HG02885 (cell line): Measurements from ENCODE around the gene ELAVL4.
"Not testable (repeated sequence)": the region's sequence is repeated elsewhere in the genome, so short reads cannot be mapped to it uniquely, and the experiment has no call there.

Experiments
- ATAC-seq: cut with Tn5 transposase; IDR thresholded peaks from one replicate; pipeline ENCODE4 v1.9.1; 2021; ENCODE audit warnings: mild to moderate bottlenecking; ENCODE audit not compliant: unreplicated experiment, poor library complexity

ELAVL4 gene

DNA sequence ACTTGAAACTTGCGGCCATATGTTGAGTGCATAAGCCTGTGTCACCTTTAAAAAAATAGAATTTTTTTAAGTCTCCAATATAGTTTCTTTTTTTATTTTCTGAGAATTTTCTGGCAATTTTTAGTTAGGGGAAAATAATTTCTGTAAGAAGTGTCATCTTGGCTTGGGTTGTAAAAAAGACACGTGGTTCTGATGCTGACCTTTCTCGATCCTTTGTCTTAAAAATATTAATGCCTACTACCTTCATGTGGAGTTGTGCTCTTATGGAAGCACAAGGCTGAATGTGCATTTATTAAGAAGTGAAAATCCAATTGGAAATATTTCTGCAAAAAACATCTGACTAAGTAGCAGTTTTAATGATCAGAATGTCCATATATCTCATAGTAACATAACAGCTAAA, 3.5 kb downstream of the ELAVL4 start:
- ATAC-seq, result no peak

DNA sequence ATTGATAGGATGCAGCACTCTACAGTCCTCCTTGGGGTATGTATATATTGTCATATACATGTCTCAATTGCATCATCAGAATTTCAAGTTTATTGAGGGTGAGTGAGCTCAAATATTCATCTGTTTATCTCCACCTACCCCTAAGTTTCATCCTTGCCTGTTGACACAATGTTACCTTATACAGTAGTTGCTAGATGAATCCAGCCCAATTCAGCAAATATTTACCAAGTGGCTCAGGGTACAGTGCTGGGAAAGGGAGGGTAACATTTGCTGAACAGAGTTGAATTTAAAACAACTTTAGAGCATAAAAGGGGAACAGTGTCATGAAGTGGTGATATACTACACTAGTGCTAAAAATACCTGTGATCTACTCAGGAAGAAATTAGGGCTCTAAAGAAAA, 14.4 kb downstream of the ELAVL4 start:
- ATAC-seq, result no peak

DNA sequence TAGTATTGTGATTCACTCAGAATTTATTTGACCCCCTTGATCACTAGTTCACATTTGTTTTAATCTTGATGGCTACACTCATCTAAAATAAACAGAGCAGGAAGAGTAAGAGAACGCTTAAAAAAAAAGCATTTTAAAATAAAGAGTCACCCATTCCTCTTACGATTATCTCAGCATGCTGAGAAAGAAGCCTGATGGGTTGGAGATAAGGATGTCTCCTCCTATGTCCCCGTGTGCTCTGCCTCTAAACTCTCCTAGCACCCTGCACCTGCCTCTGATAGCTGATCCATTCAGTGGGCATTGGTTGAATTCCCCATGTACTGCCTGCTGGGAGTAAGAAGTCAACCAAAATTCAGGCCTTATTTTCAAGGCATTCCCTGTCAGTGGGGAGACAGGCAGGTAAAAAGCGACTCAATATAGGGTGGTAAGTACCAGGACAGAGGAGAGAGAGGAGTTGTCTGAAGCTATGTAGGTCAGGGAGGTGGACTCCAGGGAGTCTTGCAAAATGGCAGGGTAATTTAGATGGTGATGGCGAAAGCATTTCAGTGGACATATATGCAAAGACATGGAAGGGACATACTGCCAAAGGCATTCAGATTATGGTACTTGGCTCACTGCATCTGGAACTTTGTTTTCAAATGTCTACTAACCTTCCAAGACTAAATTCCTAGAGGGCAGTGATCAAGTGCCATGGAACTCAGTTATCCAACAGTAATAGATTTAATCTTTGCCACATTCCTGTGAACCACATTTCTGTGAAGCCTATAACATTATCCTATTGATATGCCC, 18.4 kb downstream of the ELAVL4 start:
- ATAC-seq, result no peak

DNA sequence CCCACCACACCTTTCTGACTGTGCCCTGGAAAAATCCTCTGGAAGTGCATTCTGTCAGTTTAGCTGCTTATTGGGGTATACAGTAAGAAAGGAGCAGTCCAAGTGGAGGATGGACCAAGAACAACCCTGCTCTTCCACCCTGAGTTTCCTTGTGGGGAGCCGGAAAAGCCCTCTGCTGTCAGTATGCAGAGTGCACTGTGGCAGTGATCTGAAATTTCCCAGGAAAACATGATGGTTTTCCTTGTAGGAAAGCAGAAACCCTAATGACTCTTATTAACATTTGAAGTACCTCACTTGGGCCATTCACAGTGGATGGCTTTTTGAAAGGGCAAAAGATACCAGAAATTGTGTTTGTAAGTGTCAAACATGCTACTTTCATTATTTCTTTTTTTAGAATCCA, 20.5 kb downstream of the ELAVL4 start:
- ATAC-seq, result no peak

DNA sequence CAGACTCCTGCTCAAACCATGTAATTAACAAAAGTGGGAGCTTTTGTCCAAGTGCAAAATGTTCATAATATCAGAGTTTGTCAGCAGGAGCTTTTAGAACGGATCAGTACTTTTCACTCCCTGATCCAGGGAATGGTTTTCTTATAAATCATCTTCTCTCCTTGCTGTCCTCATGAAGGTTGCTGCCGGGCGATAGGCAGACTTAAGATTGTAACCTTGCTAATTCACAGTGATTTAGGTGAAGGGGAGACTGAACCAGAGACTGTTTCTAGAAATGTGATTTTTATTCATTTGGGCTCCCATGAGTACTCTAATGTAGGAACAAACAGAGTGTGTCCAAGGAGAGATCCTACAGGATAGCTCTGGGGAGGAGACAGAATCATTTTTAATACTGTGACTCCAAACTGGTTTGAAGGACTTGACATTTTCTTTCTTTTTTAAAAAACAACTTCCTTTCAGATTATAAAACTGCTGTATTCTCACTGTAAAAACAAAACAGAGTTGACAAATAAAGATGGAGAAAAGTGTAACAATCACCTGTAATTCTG, 23.7 kb downstream of the ELAVL4 start:
- ATAC-seq, result no peak

DNA sequence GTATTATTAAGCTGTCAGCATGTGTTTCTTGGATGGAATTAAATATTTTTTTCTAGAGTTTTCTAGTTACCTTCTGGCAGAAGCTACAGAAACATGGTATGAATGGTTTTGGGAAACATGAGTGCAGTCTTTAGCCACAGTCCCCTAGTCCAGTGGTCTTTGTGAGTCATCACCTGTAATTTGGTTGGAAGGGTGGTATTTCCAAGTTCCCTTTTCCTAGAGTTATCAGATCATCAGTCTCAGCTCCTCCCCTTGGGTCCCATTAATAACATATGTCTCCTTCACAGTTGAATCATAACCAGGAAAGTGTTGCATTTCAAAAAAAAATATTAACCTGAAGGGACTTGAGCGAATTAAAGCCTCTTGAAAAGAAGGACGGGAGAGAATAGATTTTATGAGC, 27.0 kb downstream of the ELAVL4 start:
- ATAC-seq, result no peak

DNA sequence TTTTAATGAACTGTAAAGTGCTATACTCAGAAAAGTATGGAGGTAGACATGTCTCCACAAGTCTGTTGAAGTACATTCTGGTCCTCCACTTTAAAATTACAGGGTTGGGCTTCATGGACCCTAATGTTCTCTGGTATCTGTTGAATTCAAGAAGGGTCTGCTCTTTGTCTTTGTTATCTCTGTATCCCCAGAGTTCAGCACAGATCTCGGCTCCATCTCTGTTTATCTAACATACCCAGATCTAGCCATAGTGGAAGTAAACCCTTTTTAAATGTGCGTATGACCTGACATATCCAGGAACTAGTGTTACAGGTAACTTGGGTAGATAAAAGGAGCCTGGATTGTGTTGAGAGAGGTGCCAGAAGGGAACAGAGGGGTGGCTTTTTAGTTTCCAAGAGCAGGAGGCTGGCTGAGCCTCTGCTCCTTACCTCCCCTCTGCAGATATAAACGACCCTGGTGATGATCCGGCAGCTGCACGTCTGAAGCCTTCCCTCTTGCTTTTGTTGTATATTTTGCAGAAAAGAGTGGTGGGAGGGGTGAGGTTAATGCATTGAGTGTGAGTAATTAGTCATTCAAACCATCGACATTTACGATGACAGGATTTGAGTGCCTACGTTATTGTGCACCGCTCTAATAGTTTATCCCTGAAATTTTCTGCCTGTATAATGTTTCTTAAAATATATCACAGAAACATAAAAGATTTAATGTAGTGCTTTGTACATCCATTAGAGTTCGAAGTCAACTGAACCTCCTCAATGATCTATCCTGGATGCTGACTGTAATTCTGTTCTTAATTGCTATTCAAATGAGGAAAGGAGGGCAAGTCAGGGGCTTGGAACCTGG, 30.8 kb downstream of the ELAVL4 start:
- no peak for ATAC-seq

DNA sequence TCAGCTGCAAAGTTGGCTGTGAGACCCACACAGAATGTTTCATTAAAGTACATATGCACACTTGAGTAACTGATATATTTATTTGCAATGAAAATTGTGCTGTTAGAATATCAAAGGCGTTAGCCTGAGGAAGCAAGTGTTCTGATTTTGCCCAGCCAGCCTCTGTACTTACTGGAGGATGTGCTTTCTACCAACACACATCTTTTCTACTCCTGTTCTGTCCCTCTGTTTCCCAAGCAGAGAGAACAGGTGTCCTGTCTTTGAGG, 31.4 kb downstream of the ELAVL4 start:
- no peak for ATAC-seq

DNA sequence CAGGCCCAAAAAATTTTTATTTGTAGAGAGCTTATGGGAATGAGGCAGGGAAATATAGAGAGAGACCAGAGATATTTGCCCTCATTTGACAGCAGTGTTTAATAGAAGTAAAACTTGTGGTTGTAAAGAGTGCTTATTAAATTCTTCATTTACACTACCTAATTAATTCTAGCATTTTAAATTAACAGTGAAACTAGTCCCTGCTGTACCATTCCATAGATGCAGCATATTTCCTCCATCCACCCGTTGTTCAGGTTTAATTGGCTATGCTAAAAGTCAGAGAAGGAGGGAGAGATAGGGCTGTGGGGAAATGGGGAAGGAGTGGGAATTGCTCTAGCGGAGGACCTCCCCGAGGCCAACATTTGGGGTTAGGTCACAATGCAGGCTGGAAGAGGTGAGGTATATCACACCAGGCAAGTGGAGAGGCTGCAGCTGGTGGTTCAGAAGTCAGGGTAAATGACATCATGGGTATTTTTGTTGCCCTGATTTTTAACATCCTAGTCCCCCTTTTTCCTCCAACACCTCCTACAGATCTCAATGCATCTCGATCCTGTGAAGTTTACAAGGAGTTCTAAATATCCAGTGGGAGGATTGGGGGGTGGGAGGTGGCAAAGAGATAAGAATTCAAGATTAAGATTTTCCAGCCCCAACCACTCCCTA, 38.6 kb downstream of the ELAVL4 start:
- ATAC-seq, result no peak

DNA sequence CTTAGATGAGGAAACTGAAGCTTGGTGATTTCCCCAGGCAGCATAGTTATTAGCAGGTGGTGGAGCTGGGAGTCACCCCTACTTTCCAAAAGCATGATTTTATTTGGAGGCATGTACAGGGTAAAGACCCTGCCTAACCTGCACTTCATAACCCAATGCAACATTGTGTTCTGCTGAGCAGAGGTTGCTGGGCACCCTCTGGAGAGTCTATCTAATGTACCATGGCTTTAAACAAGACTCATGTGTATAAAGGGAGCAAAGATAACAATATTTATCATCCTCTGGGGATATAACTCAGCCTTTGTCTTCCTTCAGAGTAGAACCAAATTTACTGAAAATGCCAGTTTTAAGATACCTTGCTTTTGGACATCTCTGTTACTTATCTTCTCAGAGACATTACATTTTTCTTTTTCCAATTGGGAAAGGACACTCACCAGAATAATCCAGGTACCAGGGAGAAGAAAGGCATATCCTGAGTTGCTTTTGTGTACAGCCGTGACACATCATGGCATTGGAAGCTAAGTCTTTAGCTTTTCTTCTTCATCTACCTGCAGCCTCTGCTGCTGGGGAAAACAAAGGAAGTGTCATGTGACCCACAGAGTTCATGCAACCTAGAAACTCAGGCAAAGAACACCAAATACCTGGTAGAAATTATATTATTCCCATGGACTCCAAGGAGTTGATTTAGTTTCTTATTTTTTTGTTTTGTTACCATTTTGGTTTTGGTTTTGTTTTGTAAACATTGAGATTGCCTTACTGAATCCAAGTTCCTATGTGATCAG, 39.6 kb downstream of the ELAVL4 start:
- ATAC-seq, result no peak

DNA sequence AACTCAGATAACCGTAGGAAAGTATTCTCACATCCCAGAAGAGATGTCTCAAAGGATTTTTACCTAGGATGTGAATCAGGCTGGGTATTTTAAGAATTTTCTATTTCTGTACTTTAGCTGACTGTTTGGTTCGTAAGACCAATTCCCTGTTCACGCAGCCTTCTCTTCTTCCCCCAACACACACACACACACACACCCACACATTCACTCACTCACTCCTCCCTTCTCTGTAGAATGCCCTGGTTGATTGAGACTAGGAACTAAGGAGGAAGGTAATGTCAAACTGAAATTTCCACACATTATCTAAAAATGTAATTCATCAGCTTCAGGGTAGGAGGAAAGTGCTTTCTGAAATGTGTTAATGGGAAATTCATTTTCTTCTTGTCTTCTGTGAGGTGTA, 43.5 kb downstream of the ELAVL4 start:
- ATAC-seq, result no peak

DNA sequence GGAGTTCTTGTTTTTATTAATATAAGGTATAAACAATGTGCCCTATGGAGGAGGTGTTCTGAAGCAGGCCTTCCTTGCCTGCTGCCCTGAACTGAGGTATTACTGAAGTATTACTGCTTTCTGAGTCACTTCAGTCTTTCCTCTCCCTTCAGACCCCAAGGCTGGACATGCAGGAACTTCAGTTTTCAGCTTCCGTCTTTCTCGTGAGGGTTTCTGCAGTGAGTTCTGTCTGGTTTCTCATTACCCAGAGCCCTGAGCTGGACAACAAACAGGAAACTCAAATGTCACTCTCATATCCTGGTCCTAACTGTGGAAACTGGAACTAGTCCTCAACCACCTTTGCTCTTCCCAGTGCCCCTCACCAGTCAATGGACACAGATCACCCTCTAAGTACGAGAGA, 46.8 kb downstream of the ELAVL4 start:
- ATAC-seq, result no peak

DNA sequence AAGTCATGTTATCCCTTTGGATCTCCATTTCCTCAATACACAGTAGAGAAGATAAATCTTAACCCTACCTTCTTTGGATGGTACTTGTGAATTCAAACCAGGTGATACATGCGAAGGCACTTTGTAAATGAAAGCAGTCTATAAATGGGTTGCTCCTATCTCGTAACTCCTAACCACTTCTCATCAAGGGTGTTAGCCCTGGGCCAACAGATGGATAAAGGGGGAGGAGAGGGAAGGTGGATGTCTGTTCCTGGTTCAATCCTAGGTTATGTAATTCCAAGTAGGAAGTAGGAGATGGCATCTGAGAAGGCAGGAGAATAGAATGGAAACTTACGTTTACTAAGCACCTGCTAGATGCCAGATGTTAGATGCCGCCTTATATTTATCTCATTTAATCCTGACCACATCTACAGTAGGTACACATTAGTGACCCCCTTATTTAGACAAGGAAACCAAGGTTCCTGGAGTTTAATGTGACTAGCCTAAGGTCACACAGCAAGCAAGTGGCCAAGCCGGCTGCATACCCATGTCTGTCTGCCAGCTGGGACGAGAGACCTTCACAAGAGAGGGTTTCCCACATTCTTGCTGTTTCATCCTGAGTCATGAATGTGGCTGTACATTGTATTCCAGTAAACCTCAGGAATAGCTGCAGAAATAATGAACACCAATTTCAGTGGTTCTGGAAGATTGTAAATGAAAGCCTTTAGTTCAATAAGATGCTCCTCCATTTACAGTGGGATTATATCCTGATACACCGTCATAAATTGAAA, 47.7 kb downstream of the ELAVL4 start:
- ATAC-seq, result no peak

DNA sequence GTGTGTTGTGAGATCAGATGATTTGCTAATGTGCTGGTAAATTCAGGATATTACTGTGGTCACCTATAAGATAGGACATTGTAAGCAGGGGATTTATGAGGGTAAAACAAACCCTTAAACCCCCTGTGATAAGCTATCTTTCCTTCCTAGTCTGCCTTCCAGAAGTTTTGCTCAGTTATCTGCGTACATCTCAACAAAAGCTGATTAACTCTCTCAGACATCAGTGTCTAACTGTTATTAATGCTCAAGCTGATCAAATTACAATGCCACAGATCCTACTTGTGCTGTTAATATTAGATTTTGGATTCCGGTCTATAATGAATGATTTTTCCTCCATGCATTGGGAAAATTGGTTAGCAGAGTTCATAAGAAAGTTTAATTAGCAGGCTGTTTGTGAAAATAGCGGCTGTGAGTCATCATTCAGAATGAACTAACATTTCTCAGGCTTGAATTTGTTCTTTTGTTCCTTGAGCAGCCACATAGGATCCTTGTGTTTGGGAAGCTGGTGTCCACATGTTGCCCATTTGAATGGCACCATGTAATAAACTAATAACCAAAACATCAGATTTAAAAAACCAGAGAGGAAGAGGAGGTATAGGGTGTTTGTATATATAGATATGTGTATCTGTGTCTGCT, 48.7 kb downstream of the ELAVL4 start:
- ATAC-seq, result no peak

DNA sequence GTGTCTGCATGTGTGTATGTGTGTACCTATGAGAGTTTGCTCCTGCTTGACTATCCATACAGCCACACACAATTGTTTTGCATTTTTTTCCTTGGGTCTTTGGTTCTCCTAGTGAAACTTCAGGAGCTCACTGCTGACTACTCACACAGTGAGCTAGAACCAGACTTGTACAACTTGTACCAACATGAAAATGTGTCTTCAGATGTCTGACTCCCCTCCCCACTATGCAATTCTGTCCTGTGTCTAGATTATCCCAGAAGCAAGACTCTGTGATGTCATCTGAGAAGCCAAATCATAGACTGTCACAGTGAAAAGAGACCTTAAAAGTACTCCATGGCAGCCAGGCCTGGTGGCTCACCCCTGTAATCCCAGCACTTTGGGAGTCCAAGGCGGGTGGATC, 49.7 kb downstream of the ELAVL4 start:
- ATAC-seq, result no peak

DNA sequence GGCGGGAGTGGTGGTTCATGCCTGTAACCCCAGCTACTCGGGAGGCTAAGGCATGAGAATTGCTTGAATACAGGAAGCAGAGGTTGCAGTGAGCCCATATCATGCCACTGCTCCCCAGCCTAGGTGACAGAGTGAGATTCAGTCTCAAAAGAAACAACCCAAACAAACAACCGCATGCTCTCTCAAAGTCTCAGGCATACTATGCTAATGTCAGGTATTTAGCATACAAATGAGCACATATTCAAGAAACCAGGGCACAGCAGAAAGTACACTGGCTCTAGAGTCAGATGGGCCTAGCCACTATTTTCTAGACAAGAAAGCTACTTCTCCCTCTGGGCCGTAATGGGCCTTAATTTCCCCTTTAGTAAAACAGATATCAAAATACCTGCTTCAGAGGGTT, 55.0 kb downstream of the ELAVL4 start:
- no peak for ATAC-seq

DNA sequence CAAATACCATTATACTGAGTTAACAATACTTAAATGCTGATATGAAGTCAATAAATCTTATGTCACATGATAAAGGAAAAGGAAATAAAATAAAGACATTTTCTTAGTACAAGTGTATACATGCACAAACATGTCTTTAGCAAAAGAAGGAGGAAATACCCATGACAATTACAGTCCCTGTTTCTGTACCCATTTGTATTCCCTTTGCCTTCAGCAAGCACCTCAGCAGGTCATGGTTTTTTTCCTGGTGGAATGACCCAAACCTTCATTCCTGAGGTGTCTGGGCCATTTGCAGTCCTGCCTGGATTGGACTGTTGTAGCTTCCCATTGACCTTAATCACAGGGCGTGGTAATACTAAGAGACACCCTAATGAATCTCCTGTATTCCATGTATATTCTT, 57.6 kb downstream of the ELAVL4 start:
- ATAC-seq, result not testable (repeated sequence)

DNA sequence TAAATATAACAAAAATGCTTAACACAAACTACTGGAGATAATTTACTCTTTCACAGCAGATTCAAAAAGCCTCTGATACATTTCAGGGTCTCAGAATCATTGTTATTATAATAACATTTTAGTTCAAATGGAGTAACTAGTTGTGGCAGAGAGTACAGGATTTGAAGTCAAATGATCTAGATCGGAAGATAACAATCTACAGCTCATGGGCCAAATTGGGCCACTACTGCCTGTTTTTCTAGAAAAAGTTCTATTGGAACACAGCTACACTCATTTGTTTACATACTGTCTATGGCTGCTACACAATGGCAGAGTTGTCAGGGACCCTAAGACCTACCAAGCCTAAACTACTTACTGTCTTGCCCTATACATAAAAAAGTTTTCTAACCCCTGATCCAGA, 63.6 kb downstream of the ELAVL4 start:
- ATAC-seq, result no peak

DNA sequence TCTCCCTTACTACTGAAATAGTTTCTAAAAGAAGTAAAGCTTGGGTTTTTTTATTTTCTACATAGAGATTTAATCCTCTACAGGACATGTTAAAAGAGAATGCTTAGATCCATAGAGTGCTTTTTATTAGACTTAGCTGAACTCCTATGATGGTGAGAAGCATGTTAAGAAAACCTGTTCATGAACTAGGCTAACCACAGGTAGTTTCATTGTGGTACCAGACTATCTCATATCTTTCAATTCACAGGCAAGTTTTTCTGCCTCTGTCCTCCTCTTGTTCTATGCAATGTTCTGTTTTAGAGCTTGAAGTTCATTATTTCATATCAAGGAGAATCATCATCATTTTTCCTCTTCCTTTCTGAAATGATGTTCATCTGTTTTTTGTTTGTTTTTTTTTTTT, 65.4 kb downstream of the ELAVL4 start:
- no peak for ATAC-seq
